NOMO-1 treated with dmso at 0.1 percent for 144 hours (cell line): ENCODE measurements around the gene TUBA4B.
"Not testable (repeated sequence)": the region's sequence is repeated elsewhere in the genome, so short reads cannot be mapped to it uniquely, and the experiment has no call there.

ENCODE experiments used
- DNase-seq: peaks from one replicate; lab custom pipeline; 2025; ENCODE audit not compliant: unreplicated experiment; lab: John Stamatoyannopoulos, UW

TUBA4B gene

DNA sequence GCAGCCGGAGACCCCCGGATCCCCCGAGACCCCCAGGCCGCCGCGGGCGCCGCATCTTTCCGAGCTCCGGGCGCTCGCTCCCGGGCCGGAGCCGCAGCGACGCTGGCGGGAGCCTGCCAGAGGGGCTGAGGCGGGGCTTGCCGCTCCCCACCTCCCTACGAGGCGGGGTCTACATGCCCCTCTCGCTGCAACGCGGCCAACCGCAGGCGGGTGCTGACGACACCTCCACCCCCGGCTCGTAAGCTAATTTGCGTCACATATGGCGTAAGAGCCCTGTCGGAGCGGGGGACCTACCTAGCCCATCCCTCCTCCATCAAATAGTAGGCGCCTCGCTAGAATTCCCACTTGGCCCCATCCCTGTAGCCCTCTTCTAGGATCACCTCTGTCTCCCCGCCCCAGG is 56.2 kb downstream of the TUBA4B start, which contains the start of gene PTPRN:
PTPRN (minus strand) TSS at position 124 of the 400 bp plus-strand sequence; CDS start at position 55, 69 bp downstream.
- DNase-seq, result no peak

DNA sequence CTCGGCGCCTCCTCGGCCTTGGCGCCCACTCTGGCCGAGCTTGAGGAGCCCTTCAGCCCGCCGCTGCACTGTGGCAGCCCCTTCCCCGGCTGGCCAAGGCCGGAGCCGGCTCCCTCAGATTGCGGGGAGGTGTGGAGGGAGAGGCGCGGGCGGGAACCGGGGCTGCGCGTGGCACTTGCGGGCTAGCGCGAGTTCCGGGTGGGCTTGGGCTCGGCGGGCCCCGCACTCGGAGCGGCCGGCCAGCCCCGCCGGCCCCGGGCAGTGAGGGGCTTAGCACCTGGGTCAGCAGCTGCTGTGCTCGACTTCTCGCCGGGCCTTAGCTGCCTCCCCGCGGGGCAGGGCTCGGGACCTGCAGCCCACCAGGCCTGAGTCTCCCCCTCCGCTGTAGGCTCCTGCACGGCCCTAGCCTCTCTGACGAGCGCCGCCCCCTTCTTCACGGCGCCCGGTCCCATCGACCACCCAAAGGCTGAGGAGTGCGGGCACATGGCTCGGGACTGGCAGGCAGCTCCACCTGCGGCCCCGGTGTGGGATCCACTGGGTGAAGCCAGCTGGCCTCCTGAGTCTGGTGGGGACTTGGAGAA is 59.7 kb downstream of the TUBA4B start:
- DNase-seq, result not testable (repeated sequence)

DNA sequence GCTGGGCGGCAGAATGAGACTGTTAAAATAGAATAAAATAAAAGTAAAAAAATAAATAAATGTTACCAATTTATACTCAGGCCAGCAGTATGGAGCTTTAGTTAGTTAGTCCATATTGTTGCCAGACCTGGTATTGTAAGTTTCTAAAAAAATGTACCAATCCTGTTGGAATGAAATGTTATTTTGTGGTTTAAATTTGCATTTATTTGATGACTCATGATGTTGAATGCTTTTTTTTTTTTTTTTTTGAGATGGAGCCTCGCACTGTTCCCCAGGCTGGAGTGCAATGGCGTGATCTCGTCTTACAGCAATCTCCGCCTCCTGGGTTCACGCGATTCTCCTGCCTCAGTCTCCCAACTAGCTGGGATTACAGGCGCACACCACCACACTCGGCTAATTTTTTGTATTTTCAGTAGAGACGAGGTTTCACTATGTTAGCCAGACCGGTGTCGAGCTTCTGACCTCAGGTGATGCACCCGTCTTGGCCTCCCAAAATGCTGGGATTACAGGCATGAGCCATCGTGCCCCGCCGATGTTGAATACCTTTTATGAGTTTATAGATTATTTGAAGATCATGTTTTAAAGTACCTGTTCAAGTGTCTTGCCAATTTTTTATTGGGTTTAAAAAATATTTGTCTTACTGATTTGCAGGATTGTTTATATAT is 61.9 kb downstream of the TUBA4B start:
- DNase-seq, result no peak
